Stimulated activated CD4-positive, alpha-beta T cell treated with anti-CD3 and anti-CD28 coated beads, TNF-alpha, amount 100 ng/mL, for 1 hour (primary cell): ENCODE data around the gene KRTAP13-2.

Experiments
- DNase-seq, 3 donors: peaks; one replicate each; pipeline ENCODE4 v3.0.0-alpha.2; 2020; ENCODE audit warnings: low read depth in 3 of 3, low spot score in 1 of 3

KRTAP13-2 gene

DNA sequence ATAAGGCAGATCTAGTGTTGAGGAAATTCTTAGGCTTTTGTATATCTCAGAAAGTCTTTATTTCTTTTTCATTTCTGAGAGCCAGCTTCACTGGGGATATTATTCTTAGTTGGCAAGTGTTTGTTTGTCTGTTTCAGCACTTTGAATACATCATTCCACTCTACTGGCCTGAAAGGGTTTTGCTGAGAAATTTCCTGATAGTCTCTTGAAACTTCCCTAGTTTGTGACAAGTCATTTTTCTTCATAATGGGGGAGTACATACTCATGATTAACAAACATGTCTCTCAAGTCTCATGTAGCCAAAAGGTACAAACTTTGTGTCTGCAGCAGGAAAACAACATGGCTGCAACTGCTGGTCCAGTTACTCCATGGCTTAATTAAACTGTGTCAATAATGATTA, 45.7 kb downstream of the KRTAP13-2 start:
- no peak for DNase-seq
